Measurements from ENCODE around the gene RGSL1.

RGSL1 gene

GRCh38 chr1:182450087-182450486 is at the start of gene RGSL1:
Gene RGSL1 (plus strand): TSS chr1:182450146. CDS start chr1:182450166, 20 bp downstream.
- DNase-seq (ENCODE audit: low spot score): no peak

GRCh38 chr1:182400567-182400966 is 49.4 kb upstream of the RGSL1 start, which contains the start of gene TEDDM1:
Gene TEDDM1 (minus strand): TSS chr1:182400667. CDS start chr1:182400485, 182 bp downstream.
- no peak for DNase-seq (ENCODE audit: low spot score)

GRCh38 chr1:182404781-182405180 is 45.2 kb upstream of the RGSL1 start:
- DNase-seq (ENCODE audit: low spot score): no peak

GRCh38 chr1:182405578-182405977 is 44.4 kb upstream of the RGSL1 start:
- DNase-seq (ENCODE audit: low spot score): no peak

GRCh38 chr1:182406012-182406411 is 43.9 kb upstream of the RGSL1 start:
- DNase-seq (ENCODE audit: low spot score): no peak

GRCh38 chr1:182407724-182408123 is 42.2 kb upstream of the RGSL1 start:
- DNase-seq (ENCODE audit: low spot score): no peak

GRCh38 chr1:182408435-182409075 is 41.4 kb upstream of the RGSL1 start:
- no peak for DNase-seq (ENCODE audit: low spot score)

- no peak for DNase-seq (ENCODE audit: low spot score)
These were observed 39.8 kb upstream of the RGSL1 start for GRCh38 chr1:182410138-182410537.

GRCh38 chr1:182410620-182411273 is 39.2 kb upstream of the RGSL1 start:
- DNase-seq (ENCODE audit: low spot score): no peak

GRCh38 chr1:182413486-182413885 is 36.5 kb upstream of the RGSL1 start:
- DNase-seq (ENCODE audit: low spot score): no peak

GRCh38 chr1:182413969-182414368 is 36.0 kb upstream of the RGSL1 start:
- no peak for DNase-seq (ENCODE audit: low spot score)

GRCh38 chr1:182415789-182416188 is 34.2 kb upstream of the RGSL1 start:
- DNase-seq (ENCODE audit: low spot score): no peak

GRCh38 chr1:182426442-182427430 is 23.2 kb upstream of the RGSL1 start:
- DNase-seq (ENCODE audit: low spot score): no peak

- no peak for DNase-seq (ENCODE audit: low spot score)
These were observed 21.9 kb upstream of the RGSL1 start for GRCh38 chr1:182428043-182428442.

- DNase-seq (ENCODE audit: low spot score): no peak
These were observed 19.5 kb upstream of the RGSL1 start for GRCh38 chr1:182430263-182431068.

- no peak for DNase-seq (ENCODE audit: low spot score)
These were observed 18.7 kb upstream of the RGSL1 start for GRCh38 chr1:182431278-182431677.

GRCh38 chr1:182433580-182433979 is 16.4 kb upstream of the RGSL1 start:
- no peak for DNase-seq (ENCODE audit: low spot score)

GRCh38 chr1:182438326-182438725 is 11.6 kb upstream of the RGSL1 start:
- no peak for DNase-seq (ENCODE audit: low spot score)

- DNase-seq (ENCODE audit: low spot score): no peak
These were observed 8.2 kb upstream of the RGSL1 start for GRCh38 chr1:182441719-182442118.

- no peak for DNase-seq (ENCODE audit: low spot score)
These were observed 7.6 kb upstream of the RGSL1 start for GRCh38 chr1:182442333-182442732.

- DNase-seq (ENCODE audit: low spot score): no peak
These were observed 5.4 kb upstream of the RGSL1 start for GRCh38 chr1:182444497-182444896.
